HepG2 (cell line): ENCODE measurements around the gene GFAP. TPM values are rescaled to one million over a fixed set of nuclear protein-coding genes. Genes with fewer than 3 reads are reported as not detected.

ENCODE experiments used
- CREB1 ChIP-seq, 2 experiments: fragments of 450-650 bp in 1 of 2; IDR thresholded peaks; 2 replicates each; pipeline ENCODE4 v1.6.1; 2016 to 2017; ENCODE audit warnings: control low read depth in 1 of 2, mild to moderate bottlenecking in 1 of 2, missing compliant biosample characterization in 1 of 2, missing genetic modification characterization in 1 of 2
- GATAD2A ChIP-seq: IDR thresholded peaks from 2 replicates; pipeline ENCODE4 v1.6.1; 2016
- KLF16 ChIP-seq, 2 experiments: sonication (generic) in 1 of 2; formaldehyde crosslinking in 1 of 2; IDR thresholded peaks; 2 replicates each; pipeline versions ENCODE4 v1.6.1 to v1.8.0; 2016 to 2023; ENCODE audit warnings: missing genetic modification reagents in 2 of 2, missing compliant biosample characterization in 1 of 2
- MTF1 ChIP-seq: sonication (generic); formaldehyde crosslinking; IDR thresholded peaks from 2 replicates; pipeline ENCODE4 v1.5.0; 2020; ENCODE audit warnings: missing genetic modification reagents
- SIN3B ChIP-seq: fragments of 150-350 bp; IDR thresholded peaks from 2 replicates; pipeline ENCODE4 v1.6.1; 2014; ENCODE audit warnings: low read length
- SOX5 ChIP-seq: IDR thresholded peaks from 2 replicates; pipeline ENCODE4 v1.6.1; 2016; ENCODE audit warnings: borderline replicate concordance
- XRCC5 ChIP-seq: fragments of 200-400 bp; formaldehyde crosslinking; optimal IDR thresholded peaks from 2 replicates; pipeline ENCODE3; 2017; ENCODE audit warnings: mild to moderate bottlenecking, low read length
- ZNF333 ChIP-seq: sonication (generic); formaldehyde crosslinking; IDR thresholded peaks from 2 replicates; pipeline ENCODE4 v1.4.0; 2020; ENCODE audit warnings: mild to moderate bottlenecking, missing genetic modification reagents, borderline replicate concordance
- ZNF549 ChIP-seq: sonication (generic); formaldehyde crosslinking; IDR thresholded peaks from 2 replicates; pipeline ENCODE4 v1.5.0; 2020; ENCODE audit warnings: missing genetic modification reagents
- polyA plus RNA-seq, 8 experiments: library from polyadenylated mRNA; depleted of rRNA in 3 of 8; stranded (reverse) in 7 of 8; unstranded in 1 of 8; fragments of >200 nt; fragmentation: Illumina TruSeq in 4 of 8; extraction: Trizol in 4 of 8; gene quantifications; 2 replicates each; pipeline versions ENCODE4 v1.2.1 to v1.2.3, GENCODE V29; 2011 to 2016; ENCODE audit warnings: low read depth in 4 of 8, missing spikeins in 1 of 8, mixed read lengths in 1 of 8; ENCODE audit not compliant: insufficient read depth in 1 of 8
- total RNA-seq, 5 experiments: library from RNA; depleted of rRNA; stranded (reverse); fragments of >200 nt; fragmentation: Illumina TruSeq; extraction: Trizol; gene quantifications; 2 replicates each; pipeline ENCODE4 v1.2.3, GENCODE V29; 2016; ENCODE audit warnings: low read depth in 1 of 5
- TF ChIP-seq, protein P1 (sequence below): sonication (generic); formaldehyde crosslinking; IDR thresholded peaks from 2 replicates; pipeline ENCODE4 v1.8.0; 2023; ENCODE audit warnings: mild to moderate bottlenecking, missing genetic modification reagents
- TF ChIP-seq, protein P2 (sequence below): sonication (generic); formaldehyde crosslinking; IDR thresholded peaks from 2 replicates; pipeline ENCODE4 v1.4.0; 2020; ENCODE audit warnings: mild to moderate bottlenecking, missing genetic modification reagents
- TF ChIP-seq, protein P3 (sequence below): sonication (generic); formaldehyde crosslinking; IDR thresholded peaks from 2 replicates; pipeline ENCODE4 v1.5.1; 2020; ENCODE audit warnings: missing genetic modification reagents, mild to moderate bottlenecking, borderline replicate concordance
- TF ChIP-seq, protein P4 (sequence below): sonication (generic); formaldehyde crosslinking; IDR thresholded peaks from 2 replicates; pipeline ENCODE4 v1.4.0; 2020; ENCODE audit warnings: missing genetic modification reagents
- TF ChIP-seq, protein P5 (sequence below): sonication (generic); formaldehyde crosslinking; IDR thresholded peaks from 2 replicates; pipeline ENCODE4 v1.4.0; 2020; ENCODE audit warnings: missing genetic modification reagents, borderline replicate concordance

GFAP gene
- total and polyA plus RNA-seq, 2 of the 13 experiments (the other 11 are each of a cell fraction or from before 2014, with no cell fraction given): 0.11 to 0.29 TPM

DNA sequence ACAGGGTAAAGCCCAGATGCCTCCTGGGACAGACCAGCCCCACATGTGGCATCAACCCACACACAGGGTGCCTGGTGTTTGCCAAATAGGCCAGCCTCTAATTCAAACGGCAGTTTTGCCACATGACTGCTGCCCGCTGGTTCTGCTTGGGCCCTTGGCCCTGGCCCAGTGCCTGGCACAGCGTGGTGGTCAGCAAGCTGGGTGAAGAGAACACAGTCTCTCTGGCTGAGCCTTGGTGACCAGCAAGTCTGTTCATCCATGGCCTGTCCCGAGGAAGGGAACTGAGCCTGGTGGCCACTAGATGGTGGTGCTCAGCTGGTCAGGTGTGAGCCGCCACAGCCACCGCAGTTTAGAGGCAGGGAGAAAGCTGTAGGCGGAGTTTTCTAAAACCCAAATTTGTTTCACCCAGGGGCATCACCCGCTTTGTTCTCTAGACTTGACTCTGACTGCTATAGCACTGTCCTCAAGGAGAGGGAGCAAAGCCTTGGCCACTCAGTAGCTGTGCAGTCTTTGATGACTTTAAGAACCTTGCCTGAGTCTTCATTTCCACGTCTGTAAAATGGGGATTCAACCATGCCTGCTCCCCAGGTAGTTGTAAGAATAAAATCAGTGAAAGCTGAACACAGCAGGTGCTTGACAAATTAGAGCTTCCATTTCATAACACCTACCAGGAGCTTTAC, 4.7 kb upstream of the GFAP start (continued):
- TF ChIP-seq, protein P1, sequence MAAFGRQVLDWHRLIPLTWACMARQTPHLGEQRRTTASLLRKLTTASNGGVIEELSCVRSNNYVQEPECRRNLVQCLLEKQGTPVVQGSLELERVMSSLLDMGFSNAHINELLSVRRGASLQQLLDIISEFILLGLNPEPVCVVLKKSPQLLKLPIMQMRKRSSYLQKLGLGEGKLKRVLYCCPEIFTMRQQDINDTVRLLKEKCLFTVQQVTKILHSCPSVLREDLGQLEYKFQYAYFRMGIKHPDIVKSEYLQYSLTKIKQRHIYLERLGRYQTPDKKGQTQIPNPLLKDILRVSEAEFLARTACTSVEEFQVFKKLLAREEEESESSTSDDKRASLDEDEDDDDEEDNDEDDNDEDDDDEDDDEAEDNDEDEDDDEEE (CRISPR knock-in tag): no peak
- TF ChIP-seq MTF1 (CRISPR knock-in tag) (no peak), GATAD2A (CRISPR knock-in tag) (peak; percentile 62), SIN3B (no peak), ZNF549 (CRISPR knock-in tag) (no peak), XRCC5 (peak; percentile 75), CREB1 (IDR thresholded peaks at IDR 0.05) (no peak), CREB1 (CRISPR knock-in tag; IDR thresholded peaks at IDR 0.05) (no peak), SOX5 (CRISPR knock-in tag) (no peak), ZNF333 (CRISPR knock-in tag) (no peak), KLF16 (CRISPR knock-in tag; IDR thresholded peaks at IDR 0.05) (peak in 1 of 2 experiments; percentile 54; a peak in 1 of 4 replicates)
- TF ChIP-seq, protein P2, sequence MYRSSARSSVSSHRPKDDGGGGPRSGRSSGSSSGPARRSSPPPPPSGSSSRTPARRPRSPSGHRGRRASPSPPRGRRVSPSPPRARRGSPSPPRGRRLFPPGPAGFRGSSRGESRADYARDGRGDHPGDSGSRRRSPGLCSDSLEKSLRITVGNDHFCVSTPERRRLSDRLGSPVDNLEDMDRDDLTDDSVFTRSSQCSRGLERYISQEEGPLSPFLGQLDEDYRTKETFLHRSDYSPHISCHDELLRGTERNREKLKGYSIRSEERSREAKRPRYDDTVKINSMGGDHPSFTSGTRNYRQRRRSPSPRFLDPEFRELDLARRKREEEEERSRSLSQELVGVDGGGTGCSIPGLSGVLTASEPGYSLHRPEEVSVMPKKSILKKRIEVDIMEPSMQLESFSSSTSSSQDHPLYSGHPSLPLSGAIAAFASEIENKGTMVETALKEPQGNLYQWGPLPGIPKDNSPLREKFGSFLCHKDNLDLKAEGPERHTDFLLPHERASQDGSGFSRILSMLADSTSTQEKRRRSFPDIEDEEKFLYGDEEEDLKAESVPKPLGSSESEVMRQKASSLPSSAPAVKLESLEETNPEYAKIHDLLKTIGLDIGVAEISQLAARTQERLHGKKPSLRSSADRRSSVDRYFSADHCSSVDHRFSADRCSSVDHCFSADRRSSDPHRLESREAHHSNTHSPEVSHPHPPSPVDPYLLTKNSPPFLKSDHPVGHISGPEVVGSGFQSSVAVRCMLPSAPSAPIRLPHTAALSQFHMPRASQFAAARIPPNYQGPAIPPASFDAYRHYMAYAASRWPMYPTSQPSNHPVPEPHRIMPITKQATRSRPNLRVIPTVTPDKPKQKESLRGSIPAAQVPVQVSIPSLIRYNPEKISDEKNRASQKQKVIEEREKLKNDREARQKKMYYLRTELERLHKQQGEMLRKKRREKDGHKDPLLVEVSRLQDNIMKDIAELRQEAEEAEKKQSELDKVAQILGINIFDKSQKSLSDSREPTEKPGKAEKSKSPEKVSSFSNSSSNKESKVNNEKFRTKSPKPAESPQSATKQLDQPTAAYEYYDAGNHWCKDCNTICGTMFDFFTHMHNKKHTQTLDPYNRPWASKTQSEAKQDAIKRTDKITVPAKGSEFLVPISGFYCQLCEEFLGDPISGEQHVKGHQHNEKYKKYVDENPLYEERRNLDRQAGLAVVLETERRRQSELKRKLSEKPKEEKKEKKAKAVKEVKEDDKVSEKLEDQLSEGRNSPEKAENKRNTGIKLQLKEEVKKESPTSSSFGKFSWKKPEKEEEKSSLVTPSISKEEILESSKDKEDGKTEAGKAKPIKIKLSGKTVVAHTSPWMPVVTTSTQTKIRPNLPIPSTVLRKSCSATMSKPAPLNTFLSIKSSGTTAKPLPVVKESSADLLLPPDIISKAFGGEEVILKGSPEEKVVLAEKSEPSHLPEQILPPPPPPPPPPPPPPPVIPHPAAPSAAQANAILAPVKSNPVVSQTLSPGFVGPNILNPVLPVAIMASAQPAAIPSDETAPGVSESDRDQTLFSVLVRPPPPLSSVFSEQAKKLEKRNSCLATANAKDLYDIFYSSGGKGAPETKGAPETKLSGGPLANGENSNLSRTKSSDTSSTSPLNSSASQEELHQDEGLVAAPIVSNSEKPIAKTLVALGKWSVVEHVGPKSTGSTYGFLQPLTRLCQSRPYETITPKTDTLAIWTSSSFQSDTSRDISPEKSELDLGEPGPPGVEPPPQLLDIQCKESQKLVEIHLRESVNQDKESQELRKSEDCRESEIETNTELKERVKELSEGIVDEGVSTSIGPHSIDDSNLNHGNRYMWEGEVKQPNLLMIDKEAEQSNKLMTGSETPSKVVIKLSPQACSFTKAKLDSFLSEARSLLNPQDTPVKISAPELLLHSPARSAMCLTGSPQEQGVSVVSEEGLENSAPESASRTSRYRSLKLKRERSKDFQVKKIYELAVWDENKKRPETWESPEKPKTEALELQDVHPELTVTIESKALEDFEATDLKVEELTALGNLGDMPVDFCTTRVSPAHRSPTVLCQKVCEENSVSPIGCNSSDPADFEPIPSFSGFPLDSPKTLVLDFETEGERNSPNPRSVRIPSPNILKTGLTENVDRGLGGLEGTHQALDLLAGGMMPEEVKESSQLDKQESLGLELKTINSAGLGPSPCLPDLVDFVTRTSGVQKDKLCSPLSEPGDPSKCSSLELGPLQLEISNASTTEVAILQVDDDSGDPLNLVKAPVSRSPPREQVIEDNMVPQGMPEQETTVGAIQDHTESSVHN: no peak
- TF ChIP-seq, protein P3, sequence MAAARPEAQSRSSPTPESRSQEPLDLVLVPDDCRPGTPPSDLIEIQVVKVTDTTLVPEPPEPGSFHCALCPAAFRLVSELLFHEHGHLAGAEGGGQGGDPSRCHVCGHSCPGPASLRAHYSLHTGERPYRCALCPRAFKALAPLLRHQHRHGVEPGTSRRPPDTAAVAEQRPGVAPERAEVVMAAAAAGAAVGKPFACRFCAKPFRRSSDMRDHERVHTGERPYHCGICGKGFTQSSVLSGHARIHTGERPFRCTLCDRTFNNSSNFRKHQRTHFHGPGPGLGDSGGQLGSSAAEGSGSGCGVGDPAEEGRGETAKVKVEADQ: no peak
- TF ChIP-seq, protein P4, sequence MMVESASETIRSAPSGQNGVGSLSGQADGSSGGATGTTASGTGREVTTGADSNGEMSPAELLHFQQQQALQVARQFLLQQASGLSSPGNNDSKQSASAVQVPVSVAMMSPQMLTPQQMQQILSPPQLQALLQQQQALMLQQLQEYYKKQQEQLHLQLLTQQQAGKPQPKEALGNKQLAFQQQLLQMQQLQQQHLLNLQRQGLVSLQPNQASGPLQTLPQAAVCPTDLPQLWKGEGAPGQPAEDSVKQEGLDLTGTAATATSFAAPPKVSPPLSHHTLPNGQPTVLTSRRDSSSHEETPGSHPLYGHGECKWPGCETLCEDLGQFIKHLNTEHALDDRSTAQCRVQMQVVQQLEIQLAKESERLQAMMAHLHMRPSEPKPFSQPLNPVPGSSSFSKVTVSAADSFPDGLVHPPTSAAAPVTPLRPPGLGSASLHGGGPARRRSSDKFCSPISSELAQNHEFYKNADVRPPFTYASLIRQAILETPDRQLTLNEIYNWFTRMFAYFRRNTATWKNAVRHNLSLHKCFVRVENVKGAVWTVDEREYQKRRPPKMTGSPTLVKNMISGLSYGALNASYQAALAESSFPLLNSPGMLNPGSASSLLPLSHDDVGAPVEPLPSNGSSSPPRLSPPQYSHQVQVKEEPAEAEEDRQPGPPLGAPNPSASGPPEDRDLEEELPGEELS (CRISPR knock-in tag): no peak
- TF ChIP-seq, protein P5, sequence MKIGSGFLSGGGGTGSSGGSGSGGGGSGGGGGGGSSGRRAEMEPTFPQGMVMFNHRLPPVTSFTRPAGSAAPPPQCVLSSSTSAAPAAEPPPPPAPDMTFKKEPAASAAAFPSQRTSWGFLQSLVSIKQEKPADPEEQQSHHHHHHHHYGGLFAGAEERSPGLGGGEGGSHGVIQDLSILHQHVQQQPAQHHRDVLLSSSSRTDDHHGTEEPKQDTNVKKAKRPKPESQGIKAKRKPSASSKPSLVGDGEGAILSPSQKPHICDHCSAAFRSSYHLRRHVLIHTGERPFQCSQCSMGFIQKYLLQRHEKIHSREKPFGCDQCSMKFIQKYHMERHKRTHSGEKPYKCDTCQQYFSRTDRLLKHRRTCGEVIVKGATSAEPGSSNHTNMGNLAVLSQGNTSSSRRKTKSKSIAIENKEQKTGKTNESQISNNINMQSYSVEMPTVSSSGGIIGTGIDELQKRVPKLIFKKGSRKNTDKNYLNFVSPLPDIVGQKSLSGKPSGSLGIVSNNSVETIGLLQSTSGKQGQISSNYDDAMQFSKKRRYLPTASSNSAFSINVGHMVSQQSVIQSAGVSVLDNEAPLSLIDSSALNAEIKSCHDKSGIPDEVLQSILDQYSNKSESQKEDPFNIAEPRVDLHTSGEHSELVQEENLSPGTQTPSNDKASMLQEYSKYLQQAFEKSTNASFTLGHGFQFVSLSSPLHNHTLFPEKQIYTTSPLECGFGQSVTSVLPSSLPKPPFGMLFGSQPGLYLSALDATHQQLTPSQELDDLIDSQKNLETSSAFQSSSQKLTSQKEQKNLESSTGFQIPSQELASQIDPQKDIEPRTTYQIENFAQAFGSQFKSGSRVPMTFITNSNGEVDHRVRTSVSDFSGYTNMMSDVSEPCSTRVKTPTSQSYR (CRISPR knock-in tag): no peak
